Sciatic nerve (tissue), 2 donors: ENCODE results near the gene GNB5. TPM values are rescaled to one million over a fixed set of nuclear protein-coding genes. Genes with fewer than 3 reads are reported as not detected.

Source experiments
- ATAC-seq: fragments of 200-7000 bp; cut with Tn5 transposase; one replicate; pipeline ENCODE4 v1.9.1; 2020; ENCODE audit warnings: mild to moderate bottlenecking, moderate library complexity
- DNase-seq: peaks from one replicate; pipeline ENCODE4 v3.0.0-alpha.2; 2020; ENCODE audit warnings: low spot score
- intact Hi-C: fragments of 100-400 bp; cut with DNase I; formaldehyde crosslinking; loops from one replicate; pipeline ENCODE4 v1.14.2; 2022
- total RNA-seq: library from RNA; stranded (reverse); fragmentation: NEBNext Ultra II Directional; extraction: Animal tissue kit (Norgen Biotek cat#: 25700); gene quantifications from one replicate; pipeline ENCODE4 v1.2.1, GENCODE V29; 2021
- donor health status: DM: no; HTN: no; CAD: no.
- donor health status: DM: no; HTN: no; CAD: no.

Gene GNB5
- total RNA-seq, 1 donor from 2014 or later = 12.8 TPM

GRCh38 chr15:52153900-52154895 is 37.0 kb downstream of the GNB5 start:
- DNase-seq (no peak), ATAC-seq (no peak)
- intact Hi-C loops = no loop called here

DNA sequence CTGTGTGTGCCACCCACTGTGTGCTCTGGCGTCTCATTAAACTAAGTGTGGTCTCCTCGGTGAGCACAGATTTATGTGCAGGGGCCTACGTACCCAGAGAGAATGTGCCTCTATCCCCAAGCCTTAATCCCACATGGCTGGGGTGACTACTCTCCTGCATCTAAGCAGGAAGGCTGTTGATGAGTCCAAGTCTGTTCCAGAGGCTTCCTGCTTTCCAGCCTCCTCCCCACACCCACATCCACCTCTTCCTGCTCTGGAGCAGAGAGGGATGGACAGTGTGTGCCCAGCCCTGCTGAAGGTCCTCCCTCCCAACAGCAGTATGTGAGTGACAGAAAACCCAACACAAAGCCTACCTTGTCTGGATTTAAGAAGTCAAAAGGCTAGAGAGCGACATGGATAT is 39.8 kb downstream of the GNB5 start:
- intact Hi-C loops = no loop called here
- DNase-seq = no peak
- no peak for ATAC-seq

- DNase-seq (no peak), ATAC-seq (no peak)
- intact Hi-C loops = no loop called here
Measured at GRCh38 chr15:52150871-52151270, 40.3 kb downstream of the GNB5 start.

DNA sequence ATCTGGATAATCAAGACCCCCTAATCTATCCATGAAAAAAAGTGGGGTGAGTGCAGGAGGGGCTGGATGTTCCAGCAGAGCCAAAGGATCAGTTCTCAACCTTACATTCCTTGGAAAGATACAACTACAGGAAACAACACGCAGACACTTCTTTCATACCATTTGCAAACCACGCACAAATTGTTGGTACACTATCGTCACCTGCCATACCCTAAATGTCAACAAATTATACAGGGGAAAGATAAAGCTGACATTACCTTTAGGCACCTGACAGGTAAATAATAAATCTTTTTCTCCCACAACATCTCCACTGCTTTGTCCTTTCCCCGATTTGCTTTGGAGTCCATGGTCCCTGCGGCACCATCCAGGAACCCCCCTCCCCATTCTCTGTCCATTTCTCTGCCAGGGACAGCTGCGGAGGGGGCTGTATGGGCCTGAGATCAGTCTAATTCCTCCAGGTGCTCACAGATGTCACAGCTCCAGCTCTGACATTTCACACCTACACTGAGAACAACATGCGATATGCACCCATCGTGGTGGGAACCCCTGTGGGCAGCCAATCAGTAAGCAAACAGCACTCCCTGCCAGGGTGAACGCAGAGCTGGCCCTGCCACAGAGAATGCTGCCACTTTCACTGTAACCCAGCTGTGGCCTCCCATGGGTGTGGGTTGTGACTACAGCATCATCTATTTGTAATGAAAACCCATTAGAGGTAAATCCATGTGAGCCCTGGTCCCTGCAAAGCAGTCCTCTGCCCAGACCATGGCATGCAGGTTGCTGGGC is 41.0 kb downstream of the GNB5 start:
- ATAC-seq = no peak
- intact Hi-C loops = no loop called here
- no peak for DNase-seq

DNA sequence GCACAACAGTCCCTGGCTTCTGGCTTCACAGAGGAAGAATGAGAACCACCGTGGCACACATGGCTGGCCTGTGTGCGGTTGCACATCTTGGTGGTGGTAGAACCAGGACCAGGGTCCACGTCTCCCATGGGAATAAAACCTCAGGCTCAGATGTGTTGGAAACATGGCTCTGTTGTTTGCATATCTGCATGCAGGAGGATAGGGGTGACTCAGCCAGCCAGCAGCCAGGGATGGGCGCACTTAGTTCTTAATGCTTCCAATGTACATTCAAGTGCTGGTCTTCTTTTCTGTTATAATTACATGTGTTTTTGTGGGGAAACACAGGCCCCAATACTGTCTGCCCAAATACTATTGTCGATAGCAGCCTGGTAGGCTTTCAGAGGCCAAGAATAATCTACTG is 42.8 kb downstream of the GNB5 start:
- no peak for DNase-seq
- intact Hi-C loops = no loop called here
- no peak for ATAC-seq

GRCh38 chr15:52146776-52147175 is 44.4 kb downstream of the GNB5 start:
- intact Hi-C loops = no loop called here
- DNase-seq = no peak

GRCh38 chr15:52146261-52146660 is 44.9 kb downstream of the GNB5 start:
- ATAC-seq = no peak
- DNase-seq = no peak
- intact Hi-C loops = no loop called here

More at GRCh38 chr15:52146776-52147175, 44.4 kb downstream of the GNB5 start:
- no peak for ATAC-seq

DNA sequence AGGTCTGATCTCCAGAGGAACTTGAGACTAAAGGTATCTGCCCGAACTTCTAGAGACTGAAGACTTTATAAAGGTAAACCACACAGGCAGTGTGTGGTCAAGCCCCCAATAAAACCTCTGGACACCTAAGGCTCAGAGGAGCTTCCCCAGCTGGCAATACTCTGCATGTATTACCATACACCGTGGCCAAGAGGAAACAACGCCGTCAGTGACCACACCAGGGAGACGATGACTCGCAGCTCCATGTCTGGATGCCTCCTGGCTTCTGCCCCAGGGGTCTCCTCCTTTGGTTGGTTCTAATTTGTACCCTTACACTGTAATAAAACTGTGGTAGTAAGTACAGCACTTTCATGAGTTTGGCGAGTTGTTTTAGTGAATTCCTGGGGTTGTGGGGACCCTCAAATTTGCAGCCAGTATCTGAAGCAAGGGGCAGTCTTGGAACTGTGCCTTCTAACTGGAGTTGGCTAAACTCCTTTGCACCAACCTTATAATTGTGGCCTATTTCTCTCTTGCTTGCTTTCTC is 46.5 kb downstream of the GNB5 start:
- intact Hi-C loops = no loop called here
- DNase-seq (no peak), ATAC-seq (no peak)

DNA sequence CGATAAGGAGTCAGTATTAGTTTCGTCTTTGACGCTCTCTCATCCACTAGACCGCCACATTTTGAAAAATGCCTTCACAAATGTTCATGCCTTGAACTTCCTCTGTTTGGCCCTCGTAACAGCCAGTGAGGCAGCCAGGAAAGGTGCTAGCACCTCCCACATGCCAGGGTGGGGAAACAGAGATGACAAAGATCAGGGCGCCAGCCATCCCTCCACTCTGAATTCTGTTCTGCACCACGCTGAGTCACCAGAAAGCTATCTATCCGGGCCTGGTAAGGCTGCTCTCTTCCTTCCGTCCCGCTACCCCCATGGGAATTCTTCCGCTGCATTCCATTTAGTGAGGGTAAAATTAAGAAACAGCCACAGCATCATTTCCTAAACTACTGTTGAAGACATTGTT is 47.3 kb downstream of the GNB5 start:
- ATAC-seq (no peak), DNase-seq (no peak)
- intact Hi-C loops = no loop called here

DNA sequence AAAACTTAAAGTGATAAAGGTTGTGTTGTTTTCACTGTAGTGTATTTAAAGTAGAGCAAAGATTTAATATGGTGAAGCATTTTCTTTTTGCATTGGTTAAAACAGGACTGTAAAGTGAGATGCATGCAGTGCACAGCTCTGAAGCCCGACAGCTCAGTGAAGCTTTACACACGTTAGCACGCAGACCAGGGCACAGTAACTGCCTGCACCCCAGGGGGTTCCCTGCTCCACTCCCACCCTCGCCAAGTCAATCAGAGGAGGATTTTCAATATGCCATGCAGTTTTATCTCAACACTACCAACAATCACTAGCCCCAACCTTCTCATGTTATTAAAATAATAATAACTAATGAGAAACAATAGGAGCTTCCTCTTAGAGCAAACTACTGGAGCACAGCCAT is 50.5 kb downstream of the GNB5 start:
- intact Hi-C loops = no loop called here
- ATAC-seq = no peak
- no peak for DNase-seq

DNA sequence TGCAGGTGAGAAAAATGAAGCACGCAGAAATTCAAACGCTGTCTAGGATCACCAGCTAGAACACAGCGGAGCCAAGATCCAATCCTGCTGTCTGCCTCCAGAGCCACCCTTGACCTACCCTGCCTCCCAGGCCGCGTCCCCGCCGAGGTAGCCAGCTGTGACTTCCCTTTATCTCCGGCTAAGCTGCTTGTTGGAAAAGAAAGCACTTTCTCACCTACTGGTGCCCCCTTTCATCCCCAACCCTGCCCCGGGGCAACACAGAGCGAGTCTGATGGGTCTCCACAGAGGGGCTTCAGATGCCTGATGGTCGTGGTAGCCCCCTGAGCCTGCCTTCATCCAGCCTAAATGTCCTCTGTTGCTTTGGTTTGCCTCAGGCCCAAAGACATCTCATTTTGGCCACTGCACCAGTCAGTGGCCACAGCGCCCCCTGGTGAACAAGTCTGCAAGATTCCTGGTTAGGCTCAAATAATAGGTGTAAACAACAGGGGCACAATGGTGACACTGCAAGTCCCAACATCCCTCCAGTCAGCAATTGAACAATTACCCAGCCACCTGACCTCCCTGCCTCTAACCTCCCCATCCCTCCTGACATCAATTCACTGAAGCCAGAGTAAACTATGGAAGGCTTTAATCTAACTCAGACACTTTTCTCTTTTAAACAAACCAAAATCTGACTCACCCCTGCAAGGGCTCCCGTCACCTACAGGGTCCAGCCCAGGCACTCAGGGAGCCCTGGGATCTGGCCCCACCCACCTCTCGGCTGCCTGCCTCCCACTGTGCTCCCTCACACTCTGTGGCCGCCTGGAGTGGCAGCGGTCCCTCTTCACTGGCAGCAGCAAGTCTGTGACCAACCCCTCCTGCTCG is 51.4 kb downstream of the GNB5 start:
- peak; percentile 87 for DNase-seq
- intact Hi-C loops = no loop called here
- ATAC-seq = peak; percentile 51

DNA sequence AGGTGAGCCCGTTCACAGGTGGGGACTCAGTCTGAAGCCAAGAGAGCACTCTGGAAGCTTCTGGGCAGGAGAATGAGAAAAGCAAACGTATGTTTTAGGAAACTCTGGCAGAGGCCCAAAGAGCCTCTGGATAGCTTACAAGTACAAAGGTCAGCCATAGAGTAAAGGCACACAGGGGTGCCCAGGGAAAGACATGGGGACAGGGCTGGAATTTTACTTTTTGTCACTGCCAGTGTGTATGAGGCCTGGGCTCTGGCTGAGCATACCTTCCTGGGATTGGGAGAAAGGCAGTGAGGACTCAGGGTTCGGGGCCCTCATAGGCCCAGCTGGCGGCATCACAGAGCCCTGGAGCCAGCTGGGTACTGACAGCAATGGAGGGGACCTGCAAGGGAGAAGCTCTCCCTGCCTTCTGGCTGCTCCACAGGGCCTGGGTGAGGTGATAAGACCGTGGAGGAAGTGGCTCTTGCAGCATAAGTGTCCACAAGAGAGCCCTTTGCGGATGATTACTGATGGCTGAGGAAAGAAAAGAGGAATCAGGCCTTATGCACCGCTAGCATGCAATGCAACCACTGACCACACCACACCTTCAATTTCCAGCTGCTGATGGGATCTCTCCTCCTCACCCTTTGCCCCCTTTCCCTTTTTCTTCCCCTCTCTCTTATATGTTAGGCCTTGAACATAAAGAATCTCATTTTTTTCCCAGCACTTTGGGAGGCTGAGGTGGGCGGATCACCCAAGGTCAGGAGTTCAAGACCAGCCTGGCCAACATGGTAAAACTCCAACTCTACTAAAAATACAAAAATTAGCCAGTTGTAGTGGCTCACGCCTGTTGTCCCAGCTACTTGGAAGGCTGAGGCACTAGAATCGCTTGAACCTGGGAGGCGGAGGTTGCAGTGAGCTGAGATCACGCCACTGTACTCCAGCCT is 53.5 kb downstream of the GNB5 start:
- DNase-seq = no peak
- ATAC-seq = peak; percentile 41
- intact Hi-C loops = no loop called here

GRCh38 chr15:52136442-52136980 is 54.7 kb downstream of the GNB5 start:
- intact Hi-C loops = no loop called here
- DNase-seq (no peak), ATAC-seq (peak; percentile 36)

DNA sequence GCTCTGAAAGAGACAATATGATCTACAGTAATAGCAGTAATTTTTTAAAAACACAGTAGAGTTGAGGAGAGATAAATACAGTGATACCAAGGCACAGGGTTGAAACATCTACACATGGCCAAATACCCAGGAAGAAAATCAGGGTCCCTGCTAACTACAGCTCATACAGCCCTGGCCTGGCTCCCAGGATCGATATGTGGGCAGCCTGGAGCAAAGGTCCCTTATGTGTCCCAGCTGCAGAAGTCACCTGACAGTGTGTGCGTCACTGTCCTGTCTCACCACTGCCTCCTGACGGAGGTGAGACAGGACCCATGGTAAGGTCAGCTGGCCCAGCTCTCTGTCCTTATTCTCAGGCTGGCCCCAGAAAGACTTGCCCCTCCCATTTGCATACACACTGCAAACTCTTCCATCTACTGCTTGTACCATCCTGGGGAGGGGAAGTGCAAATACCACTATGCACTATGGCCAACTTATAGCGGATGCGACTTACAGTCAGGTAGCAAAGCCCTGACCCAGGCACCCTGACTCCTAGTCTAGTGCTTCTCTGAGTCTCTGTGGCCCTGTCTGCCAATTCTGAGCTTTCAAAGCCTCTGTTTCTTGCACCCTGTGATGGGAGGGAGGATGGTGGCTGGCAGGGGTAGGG is 56.6 kb downstream of the GNB5 start:
- no peak for ATAC-seq
- DNase-seq = no peak
- intact Hi-C loops = no loop called here

DNA sequence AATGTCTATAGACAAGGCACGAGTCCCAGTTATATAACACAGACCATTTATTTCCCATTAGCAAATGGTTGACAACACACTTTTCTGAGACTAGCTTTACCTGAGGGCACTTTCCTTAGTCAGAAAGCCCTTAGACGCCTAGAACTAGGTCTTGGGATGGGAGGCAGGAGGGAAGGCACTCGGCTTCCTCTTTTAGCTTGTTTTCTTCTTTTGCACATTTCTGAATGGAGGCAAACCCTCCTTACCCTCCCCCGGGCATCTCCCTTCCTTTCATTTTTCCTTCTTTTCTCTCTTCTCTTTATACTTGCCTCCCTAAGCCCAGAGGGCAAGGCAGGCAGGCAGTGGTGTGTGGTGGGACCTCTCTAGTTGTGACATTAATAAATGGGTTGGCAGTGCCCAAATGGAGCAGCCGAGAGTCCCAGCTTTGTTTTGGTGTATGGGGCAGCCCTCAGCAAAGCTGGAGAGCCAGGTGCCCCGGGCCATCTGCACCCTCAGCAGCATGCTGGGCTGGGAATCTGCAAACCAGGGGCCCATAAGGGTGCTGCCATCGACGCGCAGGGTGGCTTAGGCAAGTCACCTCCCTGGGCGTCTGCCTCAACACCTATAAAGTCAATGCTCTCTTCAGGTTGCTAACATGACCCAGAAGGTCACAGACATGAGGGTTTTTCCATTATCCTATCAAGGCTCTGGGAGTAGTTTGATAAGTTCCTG is 57.5 kb downstream of the GNB5 start:
- DNase-seq = no peak
- ATAC-seq = no peak
- intact Hi-C loops = no loop called here

DNA sequence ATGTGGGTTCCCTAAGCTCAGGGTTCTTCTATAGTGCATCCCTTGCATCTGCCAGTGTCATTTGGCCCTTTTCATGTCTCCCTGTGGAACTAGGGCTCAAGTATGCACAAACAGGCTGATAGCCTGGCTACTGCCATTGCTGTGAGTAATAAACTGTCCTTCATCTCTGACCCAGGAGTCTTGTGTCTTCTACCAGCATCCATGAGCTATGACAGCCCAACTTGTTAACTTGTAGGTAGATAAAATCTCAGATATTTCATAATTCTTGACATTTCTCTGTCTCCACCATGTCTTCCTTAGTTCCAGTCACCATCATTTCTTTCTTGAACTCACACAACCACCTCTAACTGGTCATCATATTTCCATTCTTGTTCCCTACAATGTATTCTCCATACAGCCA is 59.1 kb downstream of the GNB5 start:
- ATAC-seq = no peak
- no peak for DNase-seq
- intact Hi-C loops = no loop called here

DNA sequence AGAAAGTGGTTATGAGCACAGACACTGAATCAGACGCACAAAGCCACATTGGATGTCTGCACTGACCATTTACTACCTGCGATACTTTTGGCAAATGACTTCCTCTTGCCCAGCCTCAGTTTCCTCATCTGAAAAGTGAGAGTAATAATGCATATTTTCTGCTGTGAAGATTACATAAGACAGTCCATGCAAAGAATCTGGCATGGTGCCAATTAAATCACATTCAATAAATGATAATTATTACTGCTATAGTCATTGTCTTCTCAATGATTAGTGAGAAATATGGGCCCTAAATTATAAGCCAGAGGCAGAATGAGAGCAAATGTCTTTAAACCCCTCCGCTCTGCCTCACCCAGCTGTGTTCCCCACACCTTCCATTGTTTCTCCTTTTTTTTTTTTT is 62.6 kb downstream of the GNB5 start:
- no peak for DNase-seq
- intact Hi-C loops = no loop called here
- ATAC-seq = no peak
